GM10248 (cell line): ENCODE results near the gene SHISA8.

ENCODE experiments used
- CTCF ChIA-PET: fragments of 300-600 bp; sonication (Branson Sonifier 250); formaldehyde crosslinking; extraction: SDS; loops from one replicate; lab custom pipeline; 2021; ENCODE audit warnings: antibody characterized with exemption; lab: Yijun Ruan, JAX
- POLR2A ChIA-PET: fragments of 350-650 bp; sonication (Branson Sonifier 250); formaldehyde crosslinking; extraction: SDS; loops from one replicate; lab custom pipeline; 2020; ENCODE audit warnings: antibody characterized with exemption; lab: Yijun Ruan, JAX
- DNase-seq: peaks from one replicate; pipeline ENCODE4 v3.0.0; 2012; ENCODE audit errors: extremely low spot score
- TF ChIP-seq, protein P1 (sequence below): IDR thresholded peaks from 2 replicates; pipeline ENCODE4 v1.5.1; 2012; ENCODE audit warnings: mild to moderate bottlenecking, low read depth; ENCODE audit errors: extremely low read depth, missing control alignments, control extremely low read depth

Gene SHISA8

DNA sequence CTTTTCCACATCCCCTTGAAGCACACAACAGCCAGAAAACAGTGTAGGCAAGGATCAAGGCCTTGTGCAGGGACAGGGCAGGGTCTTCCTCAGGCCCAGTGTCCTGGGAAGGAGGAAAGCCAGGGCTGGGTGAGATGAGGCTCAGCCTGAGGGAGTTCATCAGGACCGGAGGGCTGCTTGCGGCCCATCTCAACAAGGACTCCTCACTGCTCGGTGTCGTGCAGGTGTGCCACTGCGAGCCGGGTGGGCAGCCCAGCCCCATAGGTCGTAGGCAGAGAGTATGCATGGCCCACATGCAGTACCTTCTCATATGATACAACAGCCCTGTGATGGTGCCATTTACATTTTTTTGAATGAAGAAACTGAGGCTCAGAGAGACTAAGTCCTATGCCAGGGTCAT lies 12.9 kb downstream of the SHISA8 start:
- no peak for DNase-seq
- ChIA-PET CTCF (interaction anchor here (1.1 kb wide), 1 partner anchor 205 kb away, joined by 5 read pairs; no protein-coding TSS in a partner anchor), POLR2A (interaction anchor here (1.6 kb wide), 1 partner anchor 9 kb away, joined by 4 read pairs; no protein-coding TSS in a partner anchor)
- TF ChIP-seq, protein P1, sequence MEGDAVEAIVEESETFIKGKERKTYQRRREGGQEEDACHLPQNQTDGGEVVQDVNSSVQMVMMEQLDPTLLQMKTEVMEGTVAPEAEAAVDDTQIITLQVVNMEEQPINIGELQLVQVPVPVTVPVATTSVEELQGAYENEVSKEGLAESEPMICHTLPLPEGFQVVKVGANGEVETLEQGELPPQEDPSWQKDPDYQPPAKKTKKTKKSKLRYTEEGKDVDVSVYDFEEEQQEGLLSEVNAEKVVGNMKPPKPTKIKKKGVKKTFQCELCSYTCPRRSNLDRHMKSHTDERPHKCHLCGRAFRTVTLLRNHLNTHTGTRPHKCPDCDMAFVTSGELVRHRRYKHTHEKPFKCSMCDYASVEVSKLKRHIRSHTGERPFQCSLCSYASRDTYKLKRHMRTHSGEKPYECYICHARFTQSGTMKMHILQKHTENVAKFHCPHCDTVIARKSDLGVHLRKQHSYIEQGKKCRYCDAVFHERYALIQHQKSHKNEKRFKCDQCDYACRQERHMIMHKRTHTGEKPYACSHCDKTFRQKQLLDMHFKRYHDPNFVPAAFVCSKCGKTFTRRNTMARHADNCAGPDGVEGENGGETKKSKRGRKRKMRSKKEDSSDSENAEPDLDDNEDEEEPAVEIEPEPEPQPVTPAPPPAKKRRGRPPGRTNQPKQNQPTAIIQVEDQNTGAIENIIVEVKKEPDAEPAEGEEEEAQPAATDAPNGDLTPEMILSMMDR = no peak

DNA sequence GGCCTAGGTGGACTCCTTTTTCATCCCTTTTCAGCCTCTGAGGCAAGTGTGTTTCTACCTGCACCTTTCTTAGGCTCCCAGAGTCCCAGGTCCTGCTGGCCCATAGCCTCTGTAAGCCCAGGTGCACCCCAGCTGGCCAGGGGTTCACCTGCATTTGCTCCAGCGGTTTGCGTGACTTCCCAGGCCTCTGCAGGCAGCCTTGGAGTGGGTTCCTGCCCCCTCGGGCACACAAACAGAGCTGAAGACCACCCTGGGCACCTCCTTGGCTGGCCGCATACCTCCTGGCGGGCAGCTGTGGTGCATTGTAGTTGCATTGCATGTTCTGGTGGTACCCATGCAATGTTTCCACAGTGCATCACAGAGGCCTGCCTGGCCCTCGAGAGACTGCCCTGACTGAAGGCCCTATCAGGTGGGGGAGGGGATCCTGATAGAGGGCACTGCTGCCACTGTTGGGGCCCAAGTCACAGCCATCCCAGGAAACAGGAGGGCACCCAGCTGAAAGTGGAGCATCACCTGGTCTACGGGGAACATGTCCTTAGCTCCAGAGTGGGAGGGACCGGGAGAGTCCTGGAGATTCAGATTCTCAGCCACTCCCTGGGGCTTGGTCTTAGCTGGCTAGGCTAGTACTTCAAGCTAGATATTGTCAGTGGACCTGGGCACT lies 14.1 kb downstream of the SHISA8 start:
- ChIA-PET POLR2A (interaction anchor here (1.6 kb wide), 1 partner anchor 10 kb away, joined by 4 read pairs; no protein-coding TSS in a partner anchor), CTCF (interaction anchor here (1.1 kb wide), 1 partner anchor 204 kb away, joined by 5 read pairs; no protein-coding TSS in a partner anchor)
- TF ChIP-seq, protein P1 = no peak
- no peak for DNase-seq

DNA sequence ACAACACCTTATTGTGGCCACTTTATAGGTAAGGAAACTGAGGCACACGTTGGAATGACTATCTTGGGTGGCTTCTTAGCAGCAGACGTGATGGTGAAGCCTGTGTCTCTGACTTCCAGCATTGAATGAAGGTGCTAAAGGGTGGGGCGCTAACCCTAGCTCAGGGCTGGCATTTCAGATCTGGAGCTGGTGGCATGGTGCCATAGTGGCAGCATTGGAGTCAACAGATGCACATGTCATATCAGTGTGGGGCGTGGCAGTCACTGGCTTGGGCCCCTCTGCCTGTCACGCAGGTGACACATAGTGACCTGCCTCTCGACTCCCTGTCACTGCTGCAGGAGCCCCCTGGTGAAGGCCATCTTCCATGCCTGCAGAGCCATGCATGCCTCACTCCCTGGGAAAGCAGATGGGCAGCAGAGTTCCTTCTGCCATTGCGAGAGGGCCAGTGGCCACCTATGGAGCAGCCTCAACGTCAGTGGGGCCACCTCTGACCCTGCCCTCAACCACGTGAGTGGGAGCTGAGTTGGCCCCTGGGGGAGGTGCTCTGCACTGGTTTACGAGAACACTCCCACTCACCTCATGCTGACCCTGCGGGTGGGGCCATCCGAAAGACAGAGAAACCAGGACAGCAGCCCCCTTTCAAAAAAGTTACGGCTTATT lies 14.8 kb downstream of the SHISA8 start:
- no peak for DNase-seq
- ChIA-PET POLR2A (no interaction called here), CTCF (interaction anchor here (1.2 kb wide), 1 partner anchor 233 kb away, joined by 3 read pairs; no protein-coding TSS in a partner anchor)
- TF ChIP-seq, protein P1 = no peak

DNA sequence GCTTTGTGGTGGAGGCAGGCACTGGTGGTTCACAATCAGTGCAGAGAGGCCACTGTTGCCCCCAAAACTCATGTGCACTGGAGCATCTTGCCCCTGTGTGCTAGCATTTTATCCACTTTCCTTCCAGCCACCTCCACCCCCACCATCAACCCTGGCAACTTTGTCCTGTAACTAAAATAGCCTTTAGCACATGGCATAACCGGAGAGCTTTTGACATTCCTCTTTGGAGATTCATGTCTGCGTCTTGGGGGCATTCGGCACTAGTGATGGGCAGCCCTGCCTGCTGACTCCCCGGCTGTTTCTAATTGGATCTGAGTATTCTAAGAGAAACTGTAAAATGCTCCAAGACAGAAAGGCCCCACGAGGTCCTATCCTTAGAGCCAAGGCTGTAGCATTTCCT lies 15.8 kb downstream of the SHISA8 start:
- ChIA-PET POLR2A (no interaction called here), CTCF (interaction anchor here (1.2 to 1.9 kb wide), 2 partner anchors 27 to 232 kb away, joined by 3 to 8 read pairs; partner anchors contain the start of gene TNFRSF13C)
- TF ChIP-seq, protein P1 = no peak
- no peak for DNase-seq

DNA sequence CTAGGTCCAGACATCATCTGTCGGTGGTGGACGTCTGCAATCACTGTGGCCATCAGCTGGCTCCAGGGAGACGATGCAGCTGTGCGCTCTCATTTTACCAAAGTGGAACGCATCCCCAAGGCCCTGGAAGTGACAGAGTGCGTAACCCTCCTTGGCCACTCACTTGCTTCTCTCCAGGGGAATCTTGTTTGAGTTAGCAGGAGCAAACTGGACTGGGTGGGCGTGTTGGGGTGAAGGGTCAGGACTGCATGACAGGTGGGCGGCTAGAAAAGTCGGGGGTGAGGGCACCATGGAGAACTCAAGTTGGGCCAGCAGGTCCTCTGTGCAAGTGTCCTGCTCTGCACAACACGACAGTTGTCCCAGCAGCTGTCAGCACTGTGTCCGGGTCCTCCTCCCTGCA lies 16.2 kb downstream of the SHISA8 start:
- CTCF ChIA-PET = interaction anchor here (1.2 to 1.9 kb wide), 2 partner anchors 27 to 232 kb away, joined by 3 to 8 read pairs; partner anchors contain the start of gene TNFRSF13C
- TF ChIP-seq, protein P1 = no peak
- POLR2A ChIA-PET = no interaction called here

DNA sequence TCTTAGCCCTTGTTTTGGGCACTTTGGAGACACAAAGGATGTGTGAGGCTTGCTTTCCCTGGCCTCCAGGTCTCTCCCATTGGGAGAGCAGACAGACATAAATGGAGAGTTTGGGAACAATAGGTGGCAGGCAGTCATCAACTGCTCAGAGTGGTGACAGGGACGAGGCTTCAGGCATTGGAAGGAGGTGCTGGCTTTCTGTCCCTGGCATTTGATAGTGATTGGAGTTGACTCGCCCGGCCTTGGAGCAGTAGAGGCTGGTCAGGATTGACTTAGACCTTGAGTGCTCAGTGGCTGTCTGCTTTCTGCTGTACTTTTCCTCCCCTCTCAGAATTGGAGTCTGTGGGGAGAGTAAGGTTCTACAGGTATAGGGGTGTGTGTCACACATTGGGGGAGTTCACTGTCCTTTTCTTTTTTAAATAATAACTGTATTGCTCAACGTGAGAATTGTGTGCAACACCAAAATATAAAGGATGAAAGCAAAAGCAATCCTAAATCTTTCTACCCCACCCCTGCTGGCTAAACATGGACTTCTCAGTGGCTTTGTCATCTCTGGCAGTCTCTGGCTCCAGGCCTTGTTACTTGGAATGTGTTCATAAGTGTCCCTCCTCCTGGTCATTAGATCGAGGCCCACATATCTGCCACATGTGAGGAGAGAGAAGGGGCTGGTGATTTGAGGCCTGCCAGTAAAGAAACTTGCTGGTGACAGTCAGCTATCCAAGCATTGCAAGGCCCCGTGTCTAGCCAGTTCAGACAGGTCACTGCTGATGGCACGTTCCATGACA lies 21.1 kb downstream of the SHISA8 start:
- POLR2A ChIA-PET = interaction anchor here (0.5 kb wide), 1 partner anchor 612 kb away, joined by 4 read pairs; no protein-coding TSS in a partner anchor
- CTCF ChIA-PET = interaction anchor here (1.1 to 1.7 kb wide), 3 partner anchors 9 to 227 kb away, joined by 3 to 6 read pairs (median 4); no protein-coding TSS in a partner anchor
- TF ChIP-seq, protein P1 = no peak

More for the DNA sequence above, 16.2 kb downstream of the SHISA8 start:
- no peak for DNase-seq

More for the DNA sequence above, 21.1 kb downstream of the SHISA8 start:
- DNase-seq = no peak
